Keratinocyte (primary cell): ENCODE measurements around the gene PAX4. TPM values are rescaled to one million over a fixed set of nuclear protein-coding genes. Genes with fewer than 3 reads are reported as not detected.

Experiments
- DNase-seq: peaks from one replicate; pipeline ENCODE4 v3.0.0-alpha.2; 2011; ENCODE audit warnings: low read depth, missing footprints, low spot score
- FAIRE-seq: peaks from 2 replicates; lab custom pipeline; 2011; peaks lifted over from hg19 to GRCh38; lab: Jason Lieb, UNC
- H2AFZ ChIP-seq: 2 replicates; pipeline ENCODE4 v1.6.0; 2012; ENCODE audit warnings: low read length, control low read depth, inconsistent platforms; ENCODE audit not compliant: control insufficient read depth
- H3K27ac ChIP-seq: 2 replicates; pipeline ENCODE4 v1.5.1; 2011; ENCODE audit warnings: low read length; ENCODE audit not compliant: control insufficient read depth, insufficient read depth
- H3K27me3 ChIP-seq: 3 replicates; pipeline ENCODE4 v1.6.0; 2011; ENCODE audit warnings: low read length; ENCODE audit not compliant: control insufficient read depth, insufficient read depth; ENCODE audit errors: extremely low read depth
- H3K36me3 ChIP-seq, 2 experiments: 2 replicates in 1 of 2; 3 replicates in 1 of 2; pipeline ENCODE4 v1.5.1; 2011; ENCODE audit warnings: low read length in 2 of 2, mild to moderate bottlenecking in 1 of 2; ENCODE audit not compliant: control insufficient read depth in 2 of 2, insufficient read depth in 2 of 2; ENCODE audit errors: extremely low read depth in 1 of 2
- H3K4me1 ChIP-seq: 3 replicates; pipeline ENCODE4 v1.5.1; 2011; ENCODE audit warnings: low read length; ENCODE audit not compliant: control insufficient read depth, insufficient read depth; ENCODE audit errors: extremely low read depth
- H3K4me2 ChIP-seq: 3 replicates; pipeline ENCODE4 v1.6.0; 2011; ENCODE audit warnings: low read depth, low read length; ENCODE audit not compliant: control insufficient read depth, insufficient read depth; ENCODE audit errors: extremely low read depth
- H3K4me3 ChIP-seq, 3 experiments: fragments of 200-600 bp in 1 of 3; sonication (generic) in 1 of 3; 2 replicates in 2 of 3; 3 replicates in 1 of 3; pipeline ENCODE4 v1.5.1; 2011 to 2016; ENCODE audit warnings: low read length in 3 of 3, mild to moderate bottlenecking in 3 of 3, control low read depth in 2 of 3, inconsistent platforms in 1 of 3, low read depth in 1 of 3, mixed read lengths in 1 of 3, mixed run types in 1 of 3, moderate library complexity in 1 of 3; ENCODE audit not compliant: control insufficient read depth in 2 of 3, insufficient read depth in 2 of 3; ENCODE audit errors: extremely low read depth in 1 of 3
- H3K79me2 ChIP-seq: 2 replicates; pipeline ENCODE4 v1.6.0; 2012; ENCODE audit warnings: low read length; ENCODE audit not compliant: control insufficient read depth, insufficient read depth
- H3K9ac ChIP-seq: 3 replicates; pipeline ENCODE4 v1.6.0; 2011; ENCODE audit warnings: low read length; ENCODE audit not compliant: control insufficient read depth, insufficient read depth; ENCODE audit errors: extremely low read depth
- H3K9me1 ChIP-seq: 3 replicates; pipeline ENCODE4 v1.6.0; 2011; ENCODE audit warnings: low read length; ENCODE audit not compliant: control insufficient read depth, insufficient read depth; ENCODE audit errors: extremely low read depth
- H3K9me3 ChIP-seq: 2 replicates; pipeline ENCODE4 v1.5.1; 2012; ENCODE audit warnings: low read depth, low read length; ENCODE audit not compliant: control insufficient read depth
- H4K20me1 ChIP-seq: 3 replicates; pipeline ENCODE4 v1.6.0; 2011; ENCODE audit warnings: low read length; ENCODE audit not compliant: control insufficient read depth, insufficient read depth; ENCODE audit errors: extremely low read depth
- EZH2 ChIP-seq: IDR thresholded peaks from one replicate; pipeline ENCODE4 v1.6.1; 2012; ENCODE audit warnings: inconsistent platforms, mild to moderate bottlenecking, low read length, moderate library complexity
- dilution Hi-C: fragments of 300-500 bp; cut with MboI; formaldehyde crosslinking; loops from one replicate; pipeline ENCODE4 v1.7.0; 2020; ENCODE audit warnings: low sequenced_read_pairs; ENCODE audit not compliant: extremely low pct_ligation_motif_present
- polyA plus RNA-seq, 5 experiments: library from polyadenylated mRNA; depleted of rRNA in 3 of 5; stranded (reverse) in 3 of 5; stranded (forward) in 1 of 5; unstranded in 1 of 5; fragments of >200 nt; gene quantifications; 1 replicate in 1 of 5; 2 replicates in 3 of 5; 3 replicates in 1 of 5; pipeline versions ENCODE4 v1.2.1 to v1.2.3, GENCODE V29; 2011 to 2012; ENCODE audit warnings: missing spikeins in 2 of 5, low read depth in 1 of 5, low replicate concordance in 1 of 5
- TF ChIP-seq, protein P1 (sequence below), 3 experiments: IDR thresholded peaks in 1 of 3; conservative IDR thresholded peaks in 1 of 3; optimal IDR thresholded peaks in 1 of 3; 2 replicates in 2 of 3; 3 replicates in 1 of 3; pipeline versions ENCODE3 to v1.5.1; 2011; ENCODE audit warnings: low read length in 3 of 3, mild to moderate bottlenecking in 3 of 3, moderate library complexity in 2 of 3, control low read depth in 1 of 3, inconsistent platforms in 1 of 3; ENCODE audit not compliant: insufficient read depth in 2 of 3; ENCODE audit errors: extremely low read depth in 1 of 3

The PAX4 gene
- polyA plus RNA-seq, 1 donor (not counting 4 experiments of a cell fraction or from before 2014, with no cell fraction given) = not detected

DNA sequence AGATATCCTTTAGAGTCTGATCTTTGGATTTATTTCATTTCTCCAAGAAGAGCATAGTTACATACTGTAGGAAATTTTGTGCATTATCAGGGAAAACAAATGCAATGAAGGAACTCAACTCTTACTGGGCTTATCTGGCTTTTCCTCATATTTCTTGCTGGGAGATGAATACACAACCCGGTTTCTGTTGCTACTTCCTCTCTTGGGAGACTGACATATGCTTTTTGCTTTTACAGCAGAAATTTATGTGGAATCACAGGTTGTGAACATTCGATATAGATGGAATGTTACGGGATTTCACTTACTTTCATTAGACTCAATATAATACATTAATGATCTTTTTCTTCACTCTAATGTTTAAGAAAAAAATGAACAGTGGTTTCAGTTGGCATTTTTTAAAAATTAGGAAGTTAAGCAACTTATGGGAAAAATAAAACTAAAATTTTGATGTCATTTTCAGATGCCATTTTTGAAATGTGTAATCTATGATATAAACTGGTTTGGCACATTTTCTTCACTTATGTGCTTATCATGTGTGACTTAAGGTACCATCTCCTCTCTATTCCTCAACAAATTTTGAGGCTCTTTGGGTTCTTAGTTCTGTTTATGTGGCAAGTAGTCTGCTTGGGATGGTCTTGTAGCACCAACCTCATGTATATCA, 41.2 kb upstream of the PAX4 start:
- H3K9me1 ChIP-seq = peaks cover 11% of the 10 kb centered on the region
- DNase-seq = no peak

DNA sequence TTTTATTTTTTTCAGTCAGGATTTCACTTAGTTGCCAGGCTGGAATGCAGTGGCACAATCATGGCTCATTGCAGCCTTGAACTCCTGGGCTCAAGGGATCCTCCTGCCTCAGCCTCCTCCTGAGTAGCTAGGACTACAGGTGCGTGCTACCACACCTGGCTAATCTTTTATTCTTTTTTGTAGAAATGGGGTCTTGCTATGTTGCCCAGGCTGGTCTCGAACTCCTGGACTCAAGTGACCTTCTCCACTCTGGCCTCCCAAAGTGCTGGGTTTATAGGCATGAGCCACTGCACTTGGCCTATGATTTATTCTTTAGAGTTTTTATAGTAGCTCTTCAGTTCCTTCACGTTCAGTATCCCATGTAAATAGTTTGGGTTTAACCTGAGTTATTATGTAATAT, 39.6 kb upstream of the PAX4 start:
- Histone ChIP-seq H3K36me3 (peaks cover 6 to 33% of the 10 kb centered on the region in 2 experiments), H3K79me2 (peaks cover 99% of the 10 kb centered on the region), H2AFZ (no peak overlapping the region), H3K4me3 (no peak overlapping the region), H3K27ac (no peak overlapping the region), H3K4me2 (no peak overlapping the region), H3K9me1 (peaks cover 9% of the 10 kb centered on the region), H3K27me3 (no peaks in the 10 kb centered on the region), H3K4me1 (peaks cover 24% of the 10 kb centered on the region), H4K20me1 (peaks cover 40% of the 10 kb centered on the region), H3K9me3 (no peaks in the 10 kb centered on the region), H3K9ac (no peak overlapping the region)
- TF ChIP-seq, protein P1, sequence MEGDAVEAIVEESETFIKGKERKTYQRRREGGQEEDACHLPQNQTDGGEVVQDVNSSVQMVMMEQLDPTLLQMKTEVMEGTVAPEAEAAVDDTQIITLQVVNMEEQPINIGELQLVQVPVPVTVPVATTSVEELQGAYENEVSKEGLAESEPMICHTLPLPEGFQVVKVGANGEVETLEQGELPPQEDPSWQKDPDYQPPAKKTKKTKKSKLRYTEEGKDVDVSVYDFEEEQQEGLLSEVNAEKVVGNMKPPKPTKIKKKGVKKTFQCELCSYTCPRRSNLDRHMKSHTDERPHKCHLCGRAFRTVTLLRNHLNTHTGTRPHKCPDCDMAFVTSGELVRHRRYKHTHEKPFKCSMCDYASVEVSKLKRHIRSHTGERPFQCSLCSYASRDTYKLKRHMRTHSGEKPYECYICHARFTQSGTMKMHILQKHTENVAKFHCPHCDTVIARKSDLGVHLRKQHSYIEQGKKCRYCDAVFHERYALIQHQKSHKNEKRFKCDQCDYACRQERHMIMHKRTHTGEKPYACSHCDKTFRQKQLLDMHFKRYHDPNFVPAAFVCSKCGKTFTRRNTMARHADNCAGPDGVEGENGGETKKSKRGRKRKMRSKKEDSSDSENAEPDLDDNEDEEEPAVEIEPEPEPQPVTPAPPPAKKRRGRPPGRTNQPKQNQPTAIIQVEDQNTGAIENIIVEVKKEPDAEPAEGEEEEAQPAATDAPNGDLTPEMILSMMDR (optimal IDR thresholded peaks at IDR 0.05 in 1 of 3, IDR thresholded peaks at IDR 0.05 in 1 of 3, conservative IDR thresholded peaks at IDR 0.05 in 1 of 3; ENCODE audit: extremely low read depth in 1 of 3, insufficient read depth in 2 of 3, low read length in 3 of 3) = no peak
- no peak for TF ChIP-seq EZH2
- DNase-seq = no peak
- no peak for FAIRE-seq
- dilution Hi-C loops = no loop called here

More for the DNA sequence above, 41.2 kb upstream of the PAX4 start:
- Histone ChIP-seq H3K27ac (no peak overlapping the region), H3K4me3 (no peak overlapping the region), H4K20me1 (peaks cover 36% of the 10 kb centered on the region), H3K4me2 (no peak overlapping the region), H3K9me3 (no peaks in the 10 kb centered on the region), H3K36me3 (peaks cover 6 to 37% of the 10 kb centered on the region in 2 experiments), H3K79me2 (peaks cover 99% of the 10 kb centered on the region), H3K4me1 (peaks cover 14% of the 10 kb centered on the region), H2AFZ (no peak overlapping the region), H3K27me3 (no peaks in the 10 kb centered on the region), H3K9ac (no peak overlapping the region)
- no peak for FAIRE-seq
- TF ChIP-seq, protein P1 (optimal IDR thresholded peaks at IDR 0.05 in 1 of 3, IDR thresholded peaks at IDR 0.05 in 1 of 3, conservative IDR thresholded peaks at IDR 0.05 in 1 of 3; ENCODE audit: extremely low read depth in 1 of 3, insufficient read depth in 2 of 3, low read length in 3 of 3) = no peak
- TF ChIP-seq EZH2 = no peak
- dilution Hi-C loops = no loop called here
